H1 (cell line): ENCODE data around the gene OPRD1. TPM values are rescaled to one million over a fixed set of nuclear protein-coding genes. Genes with fewer than 3 reads are reported as not detected.

Experiments used
- CTCF ChIA-PET: fragments of 300-600 bp; sonication (Branson Sonifier 250); formaldehyde crosslinking; loops from one replicate; lab custom pipeline; 2021; ENCODE audit not compliant: partially characterized antibody; lab: Charles Lee
- POLR2A ChIA-PET: fragments of 300-600 bp; sonication (Branson Sonifier 250); formaldehyde crosslinking; loops from one replicate; lab custom pipeline; 2021; ENCODE audit warnings: inconsistent platforms; ENCODE audit not compliant: partially characterized antibody; lab: Charles Lee
- DNase-seq, 2 experiments: peaks; one replicate each; pipeline versions ENCODE4 v3.0.0 to v3.0.0-alpha.2; 2010 to 2022; ENCODE audit warnings: low spot score in 2 of 2, low read depth in 1 of 2, mixed read lengths in 1 of 2
- FAIRE-seq: peaks from 2 replicates; lab custom pipeline; 2011; peaks lifted over from hg19 to GRCh38; lab: Jason Lieb, UNC
- H2AFZ ChIP-seq: 2 replicates; pipeline ENCODE4 v1.8.1; 2012; ENCODE audit warnings: low read length, inconsistent platforms
- H2AK5ac ChIP-seq: 2 replicates; pipeline ENCODE4 v1.6.1; 2013; ENCODE audit warnings: low read depth, low read length
- H2BK120ac ChIP-seq: replicated peaks from 2 replicates; pipeline ENCODE3; 2013; ENCODE audit warnings: low read depth, low read length, inconsistent platforms
- H2BK12ac ChIP-seq: 2 replicates; pipeline ENCODE4 v1.6.1; 2013; ENCODE audit warnings: low read depth, low read length
- H2BK15ac ChIP-seq: 2 replicates; pipeline ENCODE4 v1.6.1; 2013; ENCODE audit warnings: low read length
- H2BK20ac ChIP-seq: 2 replicates; pipeline ENCODE4 v1.6.1; 2013; ENCODE audit warnings: low read length
- H2BK5ac ChIP-seq: 2 replicates; pipeline ENCODE4 v1.6.1; 2013; ENCODE audit warnings: low read depth, low read length
- H3K14ac ChIP-seq: 2 replicates; pipeline ENCODE4 v1.6.1; 2013; ENCODE audit warnings: inconsistent platforms; ENCODE audit not compliant: insufficient read length
- H3K18ac ChIP-seq: 2 replicates; pipeline ENCODE4 v1.6.1; 2013; ENCODE audit warnings: low read length; ENCODE audit errors: extremely low read depth
- H3K23ac ChIP-seq: 2 replicates; pipeline ENCODE4 v1.6.1; 2013; ENCODE audit warnings: inconsistent platforms; ENCODE audit not compliant: insufficient read length
- H3K23me2 ChIP-seq: 2 replicates; pipeline ENCODE4 v1.6.1; 2013; ENCODE audit warnings: low read depth, low read length
- H3K27ac ChIP-seq: 2 replicates; pipeline ENCODE4 v1.6.1; 2011; ENCODE audit warnings: low read depth, low read length, inconsistent platforms
- H3K27me3 ChIP-seq, 4 experiments: replicated peaks in 1 of 4; 1 replicate in 1 of 4; 2 replicates in 3 of 4; pipeline versions ENCODE4 v1.6.1 to v1.8.1; 2011 to 2013; ENCODE audit warnings: low read length in 3 of 4, mild to moderate bottlenecking in 3 of 4, inconsistent platforms in 2 of 4, mixed read lengths in 2 of 4, moderate library complexity in 1 of 4; ENCODE audit not compliant: control insufficient read depth in 3 of 4, insufficient read depth in 3 of 4; ENCODE audit errors: extremely low read depth in 1 of 4
- H3K36me3 ChIP-seq, 4 experiments: 2 replicates each; pipeline versions ENCODE4 v1.6.1 to v1.8.1; 2011 to 2013; ENCODE audit warnings: mild to moderate bottlenecking in 4 of 4, low read length in 3 of 4, moderate library complexity in 2 of 4, control low read depth in 1 of 4, inconsistent platforms in 1 of 4; ENCODE audit not compliant: insufficient read depth in 4 of 4, control insufficient read depth in 2 of 4
- H3K4ac ChIP-seq: replicated peaks from 2 replicates; pipeline ENCODE3; 2013; ENCODE audit warnings: low read length, low read depth, mixed read lengths, inconsistent platforms; ENCODE audit not compliant: insufficient read length
- H3K4me1 ChIP-seq, 4 experiments: replicated peaks in 1 of 4; 1 replicate in 1 of 4; 2 replicates in 3 of 4; pipeline versions ENCODE4 v1.6.1 to v1.8.1; 2011 to 2013; ENCODE audit warnings: low read length in 3 of 4, inconsistent platforms in 2 of 4, mixed read lengths in 1 of 4; ENCODE audit not compliant: insufficient read depth in 4 of 4, control insufficient read depth in 3 of 4
- H3K4me2 ChIP-seq, 2 experiments: 2 replicates each; pipeline versions ENCODE4 v1.6.1 to v1.8.1; 2011 to 2013; ENCODE audit warnings: low read depth in 2 of 2, low read length in 2 of 2, control low read depth in 1 of 2, inconsistent platforms in 1 of 2, mild to moderate bottlenecking in 1 of 2; ENCODE audit not compliant: insufficient read depth in 1 of 2
- H3K4me3 ChIP-seq, 4 experiments: fragments of 200-600, 300-600 bp in 1 of 4; sonication (generic), shearing (Covaris generic), sonication (Bioruptor Twin) in 1 of 4; 2 replicates each; pipeline versions ENCODE4 v1.5.1 to v1.8.1; 2011 to 2016; ENCODE audit warnings: low read length in 4 of 4, low read depth in 3 of 4, control low read depth in 2 of 4, inconsistent platforms in 2 of 4, mild to moderate bottlenecking in 2 of 4, mixed read lengths in 1 of 4, moderate library complexity in 1 of 4; ENCODE audit not compliant: insufficient read depth in 2 of 4; ENCODE audit errors: extremely low read depth in 1 of 4
- H3K56ac ChIP-seq: replicated peaks from 2 replicates; pipeline ENCODE3; 2013; ENCODE audit warnings: low read depth, mild to moderate bottlenecking, mixed read lengths, low read length, inconsistent platforms; ENCODE audit not compliant: insufficient read length
- H3K79me1 ChIP-seq: 2 replicates; pipeline ENCODE4 v1.6.1; 2013; ENCODE audit warnings: low read depth, low read length, control low read depth
- H3K79me2 ChIP-seq, 2 experiments: 2 replicates each; pipeline versions ENCODE4 v1.6.1 to v1.8.1; 2012 to 2013; ENCODE audit warnings: low read length in 2 of 2, mild to moderate bottlenecking in 2 of 2, inconsistent platforms in 1 of 2; ENCODE audit not compliant: insufficient read depth in 2 of 2, control insufficient read depth in 1 of 2
- H3K9ac ChIP-seq, 4 experiments: replicated peaks in 1 of 4; 1 replicate in 1 of 4; 2 replicates in 3 of 4; pipeline versions ENCODE4 v1.6.1 to v1.8.1; 2011 to 2013; ENCODE audit warnings: low read depth in 3 of 4, low read length in 3 of 4, control low read depth in 2 of 4, mild to moderate bottlenecking in 2 of 4, moderate library complexity in 2 of 4, inconsistent platforms in 1 of 4; ENCODE audit errors: extremely low read depth in 1 of 4
- H3K9me3 ChIP-seq, 2 experiments: 2 replicates each; pipeline versions ENCODE4 v1.6.1 to v1.8.1; 2012 to 2013; ENCODE audit warnings: mild to moderate bottlenecking in 2 of 2, moderate library complexity in 2 of 2, control low read depth in 1 of 2, inconsistent platforms in 1 of 2, low read depth in 1 of 2, low read length in 1 of 2, mixed read lengths in 1 of 2; ENCODE audit not compliant: insufficient read depth in 2 of 2
- H4K20me1 ChIP-seq, 2 experiments: replicated peaks in 1 of 2; 2 replicates each; pipeline versions ENCODE3 to v1.8.1; 2011 to 2013; ENCODE audit warnings: inconsistent platforms in 2 of 2, low read length in 2 of 2, mild to moderate bottlenecking in 1 of 2; ENCODE audit not compliant: insufficient read depth in 2 of 2, control insufficient read depth in 1 of 2
- H4K5ac ChIP-seq: 2 replicates; pipeline ENCODE4 v1.6.1; 2013; ENCODE audit warnings: low read length, low read depth, mixed read lengths, inconsistent platforms; ENCODE audit not compliant: insufficient read length
- H4K8ac ChIP-seq: 2 replicates; pipeline ENCODE4 v1.8.0; 2013; ENCODE audit warnings: mild to moderate bottlenecking, moderate library complexity, low read length, inconsistent platforms; ENCODE audit not compliant: insufficient read depth; ENCODE audit errors: extremely low read depth
- H4K91ac ChIP-seq: replicated peaks from 2 replicates; pipeline ENCODE3; 2013; ENCODE audit warnings: low read length, mixed read lengths, inconsistent platforms; ENCODE audit not compliant: insufficient read length
- NANOG ChIP-seq: IDR thresholded peaks from 2 replicates; pipeline ENCODE4 v1.6.1; 2011; ENCODE audit warnings: low read length, low read depth, mild to moderate bottlenecking, inconsistent platforms; ENCODE audit not compliant: insufficient read depth, poor library complexity, severe bottlenecking
- ZNF274 ChIP-seq: IDR thresholded peaks from 2 replicates; pipeline ENCODE4 v1.7.0; 2012; ENCODE audit warnings: low read length, borderline replicate concordance; ENCODE audit errors: extremely low read depth
- WGBS, 2 experiments: shearing (Covaris generic) in 1 of 2; methylation state at CpG; one replicate each; pipeline versions ENCODE4 v1.1.6 to v1.1.7; 2013 to 2015; ENCODE audit warnings: low lambda C conversion rate in 2 of 2, mixed read lengths in 2 of 2, inconsistent platforms in 1 of 2, low coverage in 1 of 2, missing lambda C conversion rate in 1 of 2; ENCODE audit not compliant: insufficient replicate concordance in 2 of 2, insufficient coverage in 1 of 2, insufficient read length in 1 of 2; ENCODE audit errors: extremely low coverage in 1 of 2, missing lambda C conversion rate in 1 of 2; 5-methylcytosine and 5-hydroxymethylcytosine counted together
- polyA plus RNA-seq, 7 experiments: library from polyadenylated mRNA; depleted of rRNA in 3 of 7; stranded (reverse) in 5 of 7; unstranded in 2 of 7; fragments of >200 nt in 5 of 7; fragments of 200-250 nt in 2 of 7; gene quantifications; 1 replicate in 5 of 7; 2 replicates in 1 of 7; 4 replicates in 1 of 7; pipeline versions ENCODE4 v1.2.1 to v1.2.3, GENCODE V29; 2011 to 2013; ENCODE audit warnings: missing spikeins in 2 of 7, mixed read lengths in 2 of 7
- total RNA-seq: library from RNA; stranded (reverse); fragmentation: NEBNext Ultra II Directional; extraction: Animal tissue kit (Norgen Biotek cat#: 25700); gene quantifications from 2 replicates; pipeline ENCODE4 v1.2.1, GENCODE V29; 2021

OPRD1 gene
- total and polyA plus RNA-seq, 2 of the 8 experiments (the other 6 are each of a cell fraction or from before 2014, with no cell fraction given), result 2.6 to 3.7 TPM

- H2BK120ac ChIP-seq, result no peak overlapping the region
- H3K79me2 ChIP-seq, result peaks cover 13 to 69% of the 10 kb centered on the region in 2 experiments
- H3K27me3 ChIP-seq, result no peaks in the 10 kb centered on the region
- H4K5ac ChIP-seq, result no peak overlapping the region
- H2BK20ac ChIP-seq, result no peak overlapping the region
- H4K8ac ChIP-seq, result no peak overlapping the region
- no peaks in the 10 kb centered on the region for H3K4me1 ChIP-seq
- H3K4me3 ChIP-seq, result no peak overlapping the region
- CTCF ChIA-PET, result no interaction called here
- H3K36me3 ChIP-seq, result peaks cover 3 to 44% (median 13%) of the 10 kb centered on the region in 4 experiments; a peak in 7 of 8 replicates
- no peak overlapping the region for H3K14ac ChIP-seq
- no peak overlapping the region for H3K56ac ChIP-seq
- H3K9ac ChIP-seq, result no peak overlapping the region
- no peak overlapping the region for H2AK5ac ChIP-seq
- no peaks in the 10 kb centered on the region; the same call in 1 of the 2 replicates for H3K23me2 ChIP-seq
- POLR2A ChIA-PET, result interaction anchor here (3.3 to 18.9 kb wide), 3 partner anchors 8 to 25 kb away, joined by 21 to 369 read pairs (median 28); partner anchors contain the start of gene YTHDF2
- TF ChIP-seq NANOG (no peak), ZNF274 (no peak)
- no peaks in the 10 kb centered on the region; the same call in 1 of the 2 replicates for H3K79me1 ChIP-seq
- DNase-seq (no peak), FAIRE-seq (no peak)
- no peak overlapping the region for H4K91ac ChIP-seq
- no peak overlapping the region for H2BK5ac ChIP-seq
- H2BK12ac ChIP-seq, result no peak overlapping the region
- no peak overlapping the region for H3K18ac ChIP-seq
- H3K9me3 ChIP-seq, result no peaks in the 10 kb centered on the region
- H3K27ac ChIP-seq, result no peak overlapping the region
- no peak overlapping the region for H3K4ac ChIP-seq
- no peak overlapping the region for H3K4me2 ChIP-seq
- no peak overlapping the region for H2AFZ ChIP-seq
- peaks cover 14 to 17% of the 10 kb centered on the region in 2 experiments for H4K20me1 ChIP-seq
- no peak overlapping the region for H3K23ac ChIP-seq
- WGBS, 2 experiments, result 93% methylated on average over 2 of the region's 2 CpGs; no CpG with 5 or more reads in 1 of the 2 experiments
- no peak overlapping the region for H2BK15ac ChIP-seq
These were observed 45.3 kb upstream of the OPRD1 start for GRCh38 chr1:28766532-28767183.
